ENCODE data around the gene FNDC1.

- TF ChIP-seq CTCF (conservative IDR thresholded peaks at IDR 0.05 in 1 of 2, IDR thresholded peaks at IDR 0.05 in 1 of 2; ENCODE audit: extremely low read depth in 1 of 2, insufficient read depth in 1 of 2, low read depth in 1 of 2, low read length in 2 of 2) (no peak), EZH2 (IDR thresholded peaks at IDR 0.05; ENCODE audit: borderline replicate concordance, low read length) (no peak)
Measured at GRCh38 chr6:159126590-159126989, 42.6 kb upstream of the FNDC1 start.
